HS-27A (cell line): ENCODE data around the gene RXRG.

Experiments used
- DNase-seq: peaks from one replicate; pipeline ENCODE4 v3.0.0-alpha.2; 2012; ENCODE audit warnings: low read depth, missing footprints

Gene RXRG

DNA sequence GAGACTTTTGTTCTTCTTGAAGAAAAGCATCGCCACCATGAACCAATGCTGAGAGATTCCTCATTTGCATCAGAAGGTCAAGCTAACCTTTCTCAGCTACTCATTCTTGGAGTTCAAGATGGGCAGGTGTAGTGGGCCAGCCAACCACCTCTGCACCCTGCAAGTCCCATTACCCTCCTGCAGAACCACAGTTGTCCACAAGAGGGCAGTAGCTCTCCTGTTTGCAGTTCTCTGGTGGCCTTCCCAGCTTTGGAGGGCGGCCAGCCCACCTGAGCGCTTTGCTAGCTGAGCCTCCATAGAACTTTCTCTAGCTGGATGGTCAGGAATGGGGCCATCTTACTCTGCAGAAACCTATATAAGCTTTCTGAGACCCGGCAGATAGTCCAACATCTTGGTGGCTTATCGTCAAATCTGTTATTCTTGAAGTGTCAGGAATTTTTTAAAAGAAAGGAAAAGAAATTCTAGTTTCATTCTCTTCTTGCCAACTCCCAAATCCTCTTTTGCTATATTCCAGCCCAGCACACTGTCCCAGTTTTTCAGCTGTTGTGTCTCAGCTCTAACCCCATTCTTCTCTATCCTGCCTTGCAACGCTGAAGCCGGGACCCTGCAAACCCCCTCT lies 77.4 kb downstream of the RXRG start:
- DNase-seq: peak; percentile 27

DNA sequence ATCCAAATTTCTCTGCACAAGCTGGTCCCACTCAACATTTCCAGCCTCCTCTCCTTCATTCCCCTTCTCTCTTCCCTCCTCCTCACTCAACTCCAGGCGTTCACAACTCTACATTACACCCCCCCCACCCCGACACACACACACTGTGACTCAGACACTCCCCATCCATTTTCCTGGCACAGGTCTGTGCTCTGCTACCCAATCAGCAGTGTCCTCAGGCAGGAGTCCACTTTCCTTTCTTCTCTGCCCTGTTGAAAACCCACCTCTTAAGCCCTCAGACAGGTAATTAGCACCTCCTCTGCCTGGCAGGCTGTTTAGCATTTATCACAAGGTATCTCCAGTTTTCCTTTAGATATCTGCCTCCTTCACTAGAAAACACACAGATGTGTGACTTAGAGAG lies 79.6 kb downstream of the RXRG start:
- DNase-seq: no peak

DNA sequence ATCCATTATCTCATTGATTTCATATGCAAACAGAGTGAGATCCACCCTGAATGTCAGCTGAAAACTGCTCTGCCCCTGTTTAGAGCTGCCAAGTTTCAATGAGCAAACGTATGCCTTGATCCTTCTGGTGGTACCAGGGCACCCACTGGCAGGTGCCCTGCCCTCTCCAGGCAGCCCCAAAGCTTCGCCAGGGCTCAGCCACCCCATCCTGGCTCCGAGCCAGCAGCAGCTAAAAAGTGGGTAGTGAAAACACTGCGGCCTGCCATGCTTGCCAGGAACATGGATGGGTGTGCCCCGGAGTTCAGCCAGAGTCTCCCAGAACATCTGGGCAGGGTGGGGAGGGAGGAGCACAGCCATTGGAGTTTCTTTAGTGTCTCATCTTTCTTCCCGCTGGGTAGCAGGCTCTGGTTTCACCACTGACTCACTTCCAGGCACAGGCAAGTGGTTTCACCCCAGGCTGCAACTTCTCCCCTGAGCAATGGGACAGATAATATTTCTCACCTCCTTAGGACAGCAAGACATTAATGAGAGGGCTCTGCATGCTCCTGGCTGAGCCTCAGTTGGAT lies 80.3 kb downstream of the RXRG start:
- DNase-seq: no peak

DNA sequence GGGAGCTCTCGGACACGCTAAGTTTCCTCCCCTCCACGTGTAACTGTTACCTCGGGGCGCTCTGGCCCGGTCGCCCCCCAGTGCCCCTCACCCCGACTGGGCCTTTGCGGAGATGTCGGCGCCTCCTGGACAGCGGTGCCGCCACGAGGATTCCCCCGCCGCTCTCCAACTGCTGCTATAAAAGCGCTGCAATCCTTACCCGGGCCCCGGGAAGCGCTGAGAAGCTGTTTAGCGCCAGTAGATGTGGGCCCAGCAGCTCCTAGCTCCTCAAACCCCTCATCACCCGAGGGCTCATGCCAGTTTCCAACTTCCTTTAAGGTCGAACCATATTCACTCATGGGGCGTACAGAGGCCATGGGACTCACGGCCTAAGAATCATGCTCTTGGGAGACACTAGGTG lies 88.0 kb downstream of the RXRG start:
- no peak for DNase-seq

- DNase-seq: no peak
These were observed 88.7 kb downstream of the RXRG start, which contains the start of gene LMX1A for GRCh38 chr1:165355977-165356811. Gene LMX1A, minus strand, starts transcription at chr1:165356715. Its CDS starts 1,156 bp downstream, at chr1:165355559.

- no peak for DNase-seq
These were observed 89.6 kb downstream of the RXRG start for GRCh38 chr1:165355139-165355976.

- DNase-seq: no peak
These were observed 90.2 kb downstream of the RXRG start for GRCh38 chr1:165354739-165355138.

GRCh38 chr1:165353731-165354671 lies 90.9 kb downstream of the RXRG start:
- no peak for DNase-seq

DNA sequence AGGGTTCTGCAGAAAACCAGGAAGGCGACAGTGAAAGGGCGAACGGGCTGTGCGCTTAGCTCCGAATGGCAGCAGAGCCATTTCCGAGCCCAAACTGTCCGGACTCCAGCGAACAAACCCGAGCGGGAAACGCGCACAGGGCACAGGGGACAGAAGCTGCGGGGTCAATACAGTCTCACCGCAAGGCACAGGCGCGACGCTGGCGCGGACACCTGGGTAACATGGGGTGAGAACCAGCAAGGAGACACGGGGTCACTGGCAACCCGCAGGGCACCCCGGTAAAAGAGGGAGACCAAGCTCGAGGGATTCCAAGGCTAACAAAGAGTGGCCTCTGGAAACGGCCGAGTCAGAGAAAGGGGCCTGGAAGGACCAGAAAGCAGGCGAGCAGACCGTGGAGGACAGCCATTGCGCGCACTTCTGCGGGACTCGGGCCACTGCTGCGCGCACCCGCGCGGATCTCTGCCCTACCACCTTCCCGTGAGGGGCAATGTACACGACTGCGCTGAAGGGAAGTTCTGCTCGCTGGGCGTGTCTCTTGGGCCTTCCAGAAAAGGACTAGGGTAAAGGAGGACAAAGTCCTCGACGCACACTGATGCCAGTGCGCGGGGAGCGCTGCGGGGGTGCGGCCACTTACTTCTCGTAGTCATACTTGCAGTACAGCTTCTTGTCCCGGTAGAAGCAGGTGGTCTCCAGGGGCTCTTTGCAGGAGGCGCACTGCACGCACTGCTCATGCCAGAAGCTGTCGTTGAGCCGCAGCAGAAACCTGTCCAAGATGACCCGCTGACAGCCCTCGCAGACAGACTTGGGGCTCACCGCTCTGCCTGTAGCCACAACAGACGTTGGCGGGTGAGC lies 92.3 kb downstream of the RXRG start:
- DNase-seq: no peak

DNA sequence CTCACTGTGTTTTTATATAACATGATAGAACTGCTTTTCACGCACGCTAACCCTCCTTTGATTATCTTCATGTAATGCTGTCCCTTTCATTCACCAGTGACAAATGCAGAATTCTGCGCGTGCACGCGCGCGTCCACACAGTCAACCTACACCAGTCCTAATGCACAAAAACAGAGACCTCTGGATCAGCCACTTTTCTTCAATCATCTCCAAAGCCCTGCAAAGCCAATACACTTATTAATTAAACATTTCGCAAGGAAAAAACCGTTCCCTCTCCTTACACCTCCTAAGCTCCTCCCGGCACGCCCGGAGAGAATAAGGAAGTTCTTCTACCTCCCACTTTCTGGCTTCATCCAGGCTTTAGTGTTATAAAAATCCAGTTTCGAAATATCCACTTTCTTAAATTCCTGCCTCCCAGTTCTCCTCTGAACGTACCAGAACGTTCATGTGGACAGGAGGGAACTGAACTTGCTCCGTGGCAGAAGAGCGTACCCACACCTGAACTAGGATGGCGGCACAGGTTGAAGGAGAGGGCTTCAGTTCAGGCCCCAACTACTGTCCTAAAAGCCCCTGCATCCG lies 93.0 kb downstream of the RXRG start:
- no peak for DNase-seq
